IPS-15b (cell line): Measurements from ENCODE around the gene KLHL26.
"Not testable (repeated sequence)": the region's sequence is repeated elsewhere in the genome, so short reads cannot be mapped to it uniquely, and the experiment has no call there.

Source experiments
- H3K27me3 ChIP-seq: one replicate; pipeline ENCODE4 v1.6.1; 2013; ENCODE audit warnings: low read length; ENCODE audit not compliant: control insufficient read depth, insufficient read depth
- H3K36me3 ChIP-seq: one replicate; pipeline ENCODE4 v1.6.1; 2013; ENCODE audit warnings: low read length; ENCODE audit not compliant: control insufficient read depth, insufficient read depth
- H3K4me1 ChIP-seq: one replicate; pipeline ENCODE4 v1.6.1; 2013; ENCODE audit warnings: mild to moderate bottlenecking, low read length; ENCODE audit not compliant: control insufficient read depth, insufficient read depth
- H3K4me3 ChIP-seq: one replicate; pipeline ENCODE4 v1.5.1; 2013; ENCODE audit warnings: low read depth, low read length
- H3K9ac ChIP-seq: one replicate; pipeline ENCODE4 v1.6.1; 2013; ENCODE audit warnings: low read depth, mild to moderate bottlenecking, low read length
- H3K9me3 ChIP-seq: one replicate; pipeline ENCODE4 v1.6.1; 2013; ENCODE audit warnings: mild to moderate bottlenecking, low read length; ENCODE audit not compliant: control insufficient read depth, insufficient read depth

The KLHL26 gene

DNA sequence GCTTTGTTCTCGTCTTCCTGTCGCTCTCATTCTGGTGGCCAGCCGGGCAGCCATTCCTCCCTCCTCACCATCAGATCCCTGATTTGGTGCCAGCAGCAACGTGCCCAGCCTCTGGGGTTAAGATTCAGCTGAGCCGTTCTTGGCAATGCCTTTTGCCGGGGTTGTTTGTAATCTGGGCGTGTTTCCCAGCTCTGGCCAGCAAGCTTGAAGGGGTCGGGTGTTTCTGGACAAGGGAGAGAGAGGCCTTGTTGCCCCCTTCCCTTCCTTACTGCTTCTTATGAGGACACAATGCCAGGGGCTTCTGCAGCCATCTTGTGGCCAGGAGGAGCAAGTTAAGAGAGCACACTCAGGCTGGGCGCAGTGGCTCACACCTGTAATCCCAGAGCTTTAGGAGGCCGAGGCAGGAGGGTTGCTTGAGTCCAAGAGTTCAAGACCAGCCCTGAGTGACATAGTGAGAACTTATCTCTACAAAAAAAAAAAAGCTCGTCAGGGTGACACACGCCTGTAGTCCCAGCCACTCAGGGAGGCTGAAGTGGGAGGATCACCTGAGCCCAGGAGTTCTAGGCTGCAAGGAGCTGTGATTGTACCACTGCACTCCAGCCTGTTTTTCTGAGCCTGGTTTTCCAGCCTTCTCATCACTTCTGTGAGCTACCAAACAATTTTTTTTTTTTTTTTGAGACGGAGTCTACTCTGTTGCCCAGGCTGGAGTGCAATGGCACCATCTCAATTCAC is 35.9 kb downstream of the KLHL26 start:
- Histone ChIP-seq H3K27me3 (no peaks in the 10 kb centered on the region), H3K4me3 (no peak overlapping the region), H3K36me3 (peaks cover 12% of the 10 kb centered on the region), H3K4me1 (no peaks in the 10 kb centered on the region), H3K9me3 (no peaks in the 10 kb centered on the region), H3K9ac (no peak overlapping the region)

DNA sequence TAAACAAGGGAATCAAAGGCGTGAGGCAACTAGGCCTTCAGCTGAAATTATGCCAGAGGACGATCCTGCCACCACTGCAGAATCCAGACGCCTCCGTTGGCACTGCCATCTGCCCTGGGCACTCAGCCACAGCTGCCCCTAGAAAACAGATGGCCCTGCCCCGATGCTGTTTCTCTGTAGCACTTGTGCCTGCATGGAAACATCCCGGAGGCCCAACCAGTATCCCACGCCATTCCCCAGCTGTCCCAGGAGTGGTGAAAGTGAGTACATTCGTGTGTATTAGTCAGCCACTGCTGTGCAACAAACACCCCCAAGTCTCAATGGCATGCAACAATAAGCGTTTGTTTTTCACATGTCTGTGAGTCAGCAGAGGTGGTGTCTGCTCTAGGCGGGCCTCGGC is 37.8 kb downstream of the KLHL26 start:
- Histone ChIP-seq H3K27me3 (no peaks in the 10 kb centered on the region), H3K4me3 (no peak overlapping the region), H3K4me1 (peaks cover 3% of the 10 kb centered on the region), H3K9me3 (no peaks in the 10 kb centered on the region), H3K9ac (no peak overlapping the region), H3K36me3 (peaks cover 2% of the 10 kb centered on the region)

DNA sequence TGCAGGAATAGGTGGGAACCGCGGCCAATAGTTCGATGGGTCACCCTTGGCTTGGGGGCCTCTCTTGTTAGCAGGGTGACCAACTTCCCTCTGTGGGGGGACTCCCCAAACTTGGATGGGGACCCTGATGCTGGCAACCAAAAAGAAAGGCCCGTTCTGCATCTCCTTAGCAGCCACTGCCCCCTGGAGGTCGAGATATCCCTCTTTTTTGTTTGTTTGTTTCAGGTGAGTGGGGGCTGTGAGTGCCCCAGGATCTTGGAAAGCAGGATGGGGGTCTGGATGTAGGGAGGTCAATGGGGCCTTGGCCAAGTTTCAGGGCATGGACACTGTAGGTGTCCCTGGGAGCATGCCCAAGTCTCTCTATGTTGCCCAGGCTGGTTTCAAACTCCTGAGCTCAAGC is 39.0 kb downstream of the KLHL26 start:
- H3K9me3 ChIP-seq, result no peaks in the 10 kb centered on the region
- H3K27me3 ChIP-seq, result no peaks in the 10 kb centered on the region
- H3K4me1 ChIP-seq, result peaks cover 3% of the 10 kb centered on the region
- H3K36me3 ChIP-seq, result peaks cover 2% of the 10 kb centered on the region
- no peak overlapping the region for H3K9ac ChIP-seq
- no peak overlapping the region for H3K4me3 ChIP-seq

DNA sequence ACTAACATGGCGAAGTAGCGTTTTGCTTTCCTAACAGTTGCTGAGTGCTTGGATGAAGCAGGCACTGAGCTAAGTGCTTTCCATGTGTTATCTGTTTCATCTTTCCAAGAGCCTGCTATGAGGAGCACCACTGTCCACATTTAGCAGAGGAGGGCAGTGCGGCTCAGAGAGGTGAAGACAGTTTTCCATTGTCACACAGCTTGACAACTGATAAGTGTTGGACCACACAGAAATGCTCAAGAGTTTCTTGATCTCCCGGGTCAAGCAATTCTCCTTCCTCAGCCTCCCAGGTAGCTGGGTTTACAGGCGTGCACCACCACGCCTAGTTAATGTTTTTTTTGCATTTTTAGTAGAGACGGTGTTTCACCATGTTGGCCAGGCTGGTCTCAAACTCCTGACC is 39.9 kb downstream of the KLHL26 start:
- Histone ChIP-seq H3K4me3 (no peak overlapping the region), H3K4me1 (peaks cover 3% of the 10 kb centered on the region), H3K9me3 (no peaks in the 10 kb centered on the region), H3K27me3 (no peaks in the 10 kb centered on the region), H3K36me3 (peaks cover 2% of the 10 kb centered on the region), H3K9ac (no peak overlapping the region)

DNA sequence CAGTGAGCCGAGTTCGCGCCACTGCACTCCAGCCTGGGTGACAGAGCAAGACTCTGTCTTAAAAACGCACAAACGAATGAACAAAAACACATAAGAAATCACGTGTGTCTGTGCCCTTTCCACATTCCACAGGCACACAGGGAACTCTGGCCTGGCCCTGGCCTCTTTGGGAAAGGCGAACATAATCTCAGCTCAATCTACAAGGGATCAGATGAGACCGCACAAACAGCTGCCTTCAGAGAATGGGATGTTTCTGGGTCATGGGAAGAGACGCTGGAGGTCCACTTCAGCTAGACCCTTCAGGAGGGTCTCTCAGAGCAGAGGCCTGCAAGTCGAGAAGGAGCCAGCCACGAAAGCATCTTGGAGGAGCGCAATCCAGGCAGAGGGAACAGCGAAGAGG is 40.3 kb downstream of the KLHL26 start:
- Histone ChIP-seq H3K4me1 (peaks cover 3% of the 10 kb centered on the region), H3K36me3 (no peaks in the 10 kb centered on the region), H3K27me3 (no peaks in the 10 kb centered on the region), H3K9ac (no peak overlapping the region), H3K4me3 (no peak overlapping the region), H3K9me3 (no peaks in the 10 kb centered on the region)

DNA sequence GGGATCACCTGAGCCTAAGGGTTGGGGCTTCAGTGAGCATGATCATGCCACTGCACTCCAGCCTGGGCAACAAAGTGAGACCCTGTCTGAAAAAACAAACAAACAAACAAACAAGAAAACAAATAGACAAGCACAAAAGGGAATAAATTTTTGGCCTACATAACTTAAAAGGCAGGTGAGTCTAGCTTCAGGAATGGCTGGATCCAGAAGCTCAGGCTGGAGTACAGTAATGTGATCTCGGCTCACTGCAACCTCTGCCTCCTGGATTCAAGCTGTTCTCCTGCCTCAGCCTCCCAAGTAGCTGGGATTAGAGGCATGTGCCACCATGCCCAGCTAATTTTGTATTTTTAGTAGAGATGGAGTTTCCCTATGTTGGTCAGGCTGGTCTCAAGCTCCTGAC is 43.3 kb downstream of the KLHL26 start:
- H3K36me3 ChIP-seq, H3K4me3 ChIP-seq, H3K9me3 ChIP-seq, H3K9ac ChIP-seq, H3K27me3 ChIP-seq, H3K4me1 ChIP-seq: not testable (repeated sequence)

DNA sequence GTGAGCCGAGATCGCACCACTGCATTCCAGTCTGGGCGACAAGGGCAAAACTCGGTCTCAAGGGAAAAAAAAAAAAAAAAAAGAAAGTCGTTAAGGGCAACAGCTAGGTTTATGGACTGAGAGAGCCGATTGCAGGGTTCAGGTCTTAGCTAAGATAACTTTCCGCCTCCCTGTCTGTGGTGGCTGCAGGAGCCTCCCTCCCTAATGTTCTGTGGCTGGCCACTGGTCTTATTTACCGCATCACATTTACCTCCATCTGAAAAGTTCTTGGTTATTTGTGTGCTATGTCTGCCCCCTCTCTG is 45.9 kb downstream of the KLHL26 start:
- peak overlapping the region; percentile 4 for H3K9ac ChIP-seq
- no peaks in the 10 kb centered on the region for H3K27me3 ChIP-seq
- peak overlapping the region; percentile 80 for H3K4me3 ChIP-seq
- no peaks in the 10 kb centered on the region for H3K9me3 ChIP-seq
- no peaks in the 10 kb centered on the region for H3K36me3 ChIP-seq
- peaks cover 7% of the 10 kb centered on the region for H3K4me1 ChIP-seq

DNA sequence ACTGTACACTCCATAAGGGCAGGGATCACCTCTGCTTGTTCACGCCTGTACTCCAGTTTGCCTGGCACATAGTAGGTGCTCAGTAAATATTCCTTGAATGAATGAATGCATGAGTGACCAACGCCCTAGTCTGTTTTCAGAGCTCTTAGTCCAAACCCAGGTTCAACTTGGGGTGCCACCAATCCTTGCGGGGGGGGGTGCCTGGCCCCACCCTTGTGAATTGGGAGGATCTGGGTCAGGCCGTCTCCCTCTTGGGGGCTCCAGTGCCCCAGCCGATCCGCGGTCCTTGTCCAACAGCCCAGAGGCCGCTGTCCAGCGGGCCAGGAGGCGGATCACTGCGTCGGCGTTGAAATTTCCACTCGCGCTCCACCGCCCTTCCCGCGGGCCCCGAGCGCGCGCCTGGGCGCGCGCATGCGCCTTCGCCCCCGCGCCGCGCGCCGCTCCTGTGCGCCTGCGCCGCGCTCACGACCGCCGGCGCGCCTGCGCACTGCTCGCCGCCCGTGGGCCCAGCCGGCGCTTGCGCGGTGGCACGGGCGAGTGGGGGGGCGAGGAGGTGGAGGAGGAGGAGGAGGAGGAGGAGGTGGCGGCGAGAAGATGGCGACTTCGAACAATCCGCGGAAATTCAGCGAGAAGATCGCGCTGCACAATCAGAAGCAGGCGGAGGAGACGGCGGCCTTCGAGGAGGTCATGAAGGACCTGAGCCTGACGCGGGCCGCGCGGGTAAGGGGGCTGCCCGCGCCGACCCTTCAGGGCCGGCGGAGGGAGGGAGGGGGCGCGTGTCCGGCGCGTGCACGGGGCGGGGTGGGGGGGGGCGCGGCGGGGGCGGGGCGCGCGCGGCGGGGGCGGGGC is 46.5 kb downstream of the KLHL26 start, which contains the start of gene CRTC1:
Gene CRTC1 (plus strand): TSS at position 572 of the 849 bp plus-strand sequence. CDS start 23 bp downstream, at position 595.
- H3K36me3 ChIP-seq, result no peaks in the 10 kb centered on the region
- peaks cover 3% of the 10 kb centered on the region for H3K4me1 ChIP-seq
- peak within 1 kb of the TSS; percentile 80 for H3K4me3 ChIP-seq
- no peaks in the 10 kb centered on the region for H3K9me3 ChIP-seq
- peak within 1 kb of the TSS; percentile 12 for H3K9ac ChIP-seq
- no peaks in the 10 kb centered on the region for H3K27me3 ChIP-seq

DNA sequence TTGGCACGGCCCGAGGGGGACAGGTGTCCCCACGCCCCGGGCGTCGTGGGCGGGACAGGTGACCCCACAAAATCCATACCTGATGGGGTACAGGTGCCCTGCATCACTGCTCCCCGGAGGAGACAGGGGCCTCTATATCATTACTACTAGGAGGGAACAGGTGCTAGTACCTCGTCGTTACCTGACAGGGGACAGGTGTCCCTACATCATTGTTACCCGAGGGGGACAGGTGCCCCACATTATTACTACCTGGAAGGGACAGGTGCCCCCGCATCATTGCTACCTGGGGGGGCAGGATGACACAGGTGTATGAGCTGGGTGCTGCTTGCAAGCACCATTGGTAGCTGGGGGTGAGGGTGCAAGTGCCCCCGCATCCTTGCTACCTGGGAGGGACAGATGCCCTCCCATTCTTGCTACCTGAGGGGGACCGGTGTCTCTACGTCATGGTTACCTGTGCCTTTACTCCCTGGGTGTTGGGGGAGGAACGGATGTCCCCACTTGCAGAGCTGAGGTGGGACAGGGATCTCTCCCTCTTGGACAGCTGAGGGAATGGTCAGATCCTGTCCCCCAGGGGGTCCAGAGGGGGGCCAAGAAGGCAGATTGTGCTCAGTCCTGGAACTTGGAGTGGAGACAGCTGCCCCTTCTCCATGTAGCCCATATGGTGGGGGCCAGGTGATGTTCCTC is 47.3 kb downstream of the KLHL26 start:
- peaks cover 3% of the 10 kb centered on the region for H3K4me1 ChIP-seq
- no peaks in the 10 kb centered on the region for H3K9me3 ChIP-seq
- no peaks in the 10 kb centered on the region for H3K27me3 ChIP-seq
- H3K36me3 ChIP-seq, result no peaks in the 10 kb centered on the region
- H3K4me3 ChIP-seq, result peak overlapping the region; percentile 62
- peak overlapping the region; percentile 12 for H3K9ac ChIP-seq

DNA sequence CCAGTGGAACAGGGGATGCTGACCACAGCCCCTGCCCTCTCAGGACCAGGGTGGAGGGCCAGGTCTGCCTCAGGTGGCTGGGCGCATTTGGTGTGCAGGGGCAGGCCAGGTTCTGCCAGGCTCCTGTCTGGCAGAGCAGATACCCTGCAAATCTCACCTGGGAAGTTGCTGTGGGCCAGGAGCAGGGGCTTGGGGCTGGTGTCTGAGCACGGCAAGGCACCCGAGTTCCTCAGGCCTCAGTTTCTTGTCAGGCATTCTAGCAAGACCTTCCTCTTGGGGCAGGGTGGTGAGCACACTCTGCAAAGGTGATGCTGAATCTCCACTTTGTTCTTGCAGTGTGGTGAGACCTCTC is 47.8 kb downstream of the KLHL26 start:
- peaks cover 3% of the 10 kb centered on the region for H3K4me1 ChIP-seq
- H3K4me3 ChIP-seq, result peak overlapping the region; percentile 62
- peak overlapping the region; percentile 12 for H3K9ac ChIP-seq
- H3K9me3 ChIP-seq, result no peaks in the 10 kb centered on the region
- no peaks in the 10 kb centered on the region for H3K27me3 ChIP-seq
- no peaks in the 10 kb centered on the region for H3K36me3 ChIP-seq

DNA sequence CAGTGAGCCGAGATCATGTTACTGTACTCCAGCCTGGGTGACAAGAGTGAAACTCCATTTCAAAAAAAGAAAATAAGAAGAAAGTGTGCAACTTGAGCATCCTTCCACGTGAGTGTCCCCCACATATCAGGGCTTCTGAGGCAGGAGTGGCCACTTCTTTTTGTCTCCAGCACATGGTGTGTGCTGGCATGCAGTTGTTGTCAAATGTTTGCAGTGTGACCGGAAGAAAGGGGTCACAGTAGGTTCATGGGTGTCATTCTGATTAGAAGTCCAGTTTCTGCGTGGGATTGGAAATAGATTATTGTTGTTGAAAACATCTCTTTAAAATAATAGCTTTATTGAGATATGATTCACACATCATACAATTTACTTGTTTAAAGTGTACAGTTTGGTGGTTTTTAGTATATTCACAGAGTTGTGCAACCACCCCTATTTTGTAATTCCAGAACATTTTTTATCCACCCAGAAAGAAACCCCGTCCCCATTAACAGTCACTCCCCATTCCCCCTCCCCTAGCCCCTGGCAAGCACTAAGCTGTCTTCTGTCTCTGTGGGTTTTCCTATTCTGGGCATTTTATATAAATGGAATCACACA is 48.9 kb downstream of the KLHL26 start:
- H3K9ac ChIP-seq, result no peak overlapping the region
- no peaks in the 10 kb centered on the region for H3K9me3 ChIP-seq
- H3K4me1 ChIP-seq, result peaks cover 3% of the 10 kb centered on the region
- H3K36me3 ChIP-seq, result no peaks in the 10 kb centered on the region
- H3K4me3 ChIP-seq, result no peak overlapping the region
- H3K27me3 ChIP-seq, result no peaks in the 10 kb centered on the region
